GM12892 (cell line): ENCODE measurements around the gene MAST3.

ENCODE experiments used
- POLR2A ChIP-seq: IDR thresholded peaks from 2 replicates; pipeline ENCODE4 v1.6.1; 2011; ENCODE audit warnings: low read depth, low read length, control low read depth
- POLR2AphosphoS5 ChIP-seq: IDR thresholded peaks from 2 replicates; pipeline ENCODE4 v1.6.1; 2011; ENCODE audit warnings: low read depth, low read length, control low read depth
- TAF1 ChIP-seq: IDR thresholded peaks from 2 replicates; pipeline ENCODE4 v1.6.1; 2011; ENCODE audit warnings: low read depth, mild to moderate bottlenecking, control low read depth, low read length, borderline replicate concordance

- TF ChIP-seq POLR2A: no peak
- no peak for TF ChIP-seq POLR2AphosphoS5
- no peak for TF ChIP-seq TAF1
These were observed 32.4 kb upstream of the MAST3 start for GRCh38 chr19:18065173-18065495.
